8988T (cell line): ENCODE data around the gene GEMIN2.
"Not testable (repeated sequence)": the region's sequence is repeated elsewhere in the genome, so short reads cannot be mapped to it uniquely, and the experiment has no call there.

Experiments used
- DNase-seq: peaks from one replicate; pipeline ENCODE4 v3.0.0; 2011

The GEMIN2 gene

DNA sequence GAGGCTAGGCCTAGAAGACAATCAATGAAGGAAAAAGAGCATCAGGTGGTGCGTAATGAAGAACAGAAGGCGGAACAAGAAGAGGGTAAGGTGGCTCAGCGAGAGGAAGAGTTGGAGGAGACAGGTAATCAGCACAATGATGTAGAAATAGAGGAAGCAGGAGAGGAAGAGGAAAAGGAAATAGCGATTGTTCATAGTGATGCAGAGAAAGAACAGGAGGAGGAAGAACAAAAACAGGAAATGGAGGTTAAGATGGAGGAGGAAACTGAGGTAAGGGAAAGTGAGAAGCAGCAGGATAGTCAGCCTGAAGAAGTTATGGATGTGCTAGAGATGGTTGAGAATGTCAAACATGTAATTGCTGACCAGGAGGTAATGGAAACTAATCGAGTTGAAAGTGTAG, 66.4 kb downstream of the GEMIN2 start:
- DNase-seq: no peak

DNA sequence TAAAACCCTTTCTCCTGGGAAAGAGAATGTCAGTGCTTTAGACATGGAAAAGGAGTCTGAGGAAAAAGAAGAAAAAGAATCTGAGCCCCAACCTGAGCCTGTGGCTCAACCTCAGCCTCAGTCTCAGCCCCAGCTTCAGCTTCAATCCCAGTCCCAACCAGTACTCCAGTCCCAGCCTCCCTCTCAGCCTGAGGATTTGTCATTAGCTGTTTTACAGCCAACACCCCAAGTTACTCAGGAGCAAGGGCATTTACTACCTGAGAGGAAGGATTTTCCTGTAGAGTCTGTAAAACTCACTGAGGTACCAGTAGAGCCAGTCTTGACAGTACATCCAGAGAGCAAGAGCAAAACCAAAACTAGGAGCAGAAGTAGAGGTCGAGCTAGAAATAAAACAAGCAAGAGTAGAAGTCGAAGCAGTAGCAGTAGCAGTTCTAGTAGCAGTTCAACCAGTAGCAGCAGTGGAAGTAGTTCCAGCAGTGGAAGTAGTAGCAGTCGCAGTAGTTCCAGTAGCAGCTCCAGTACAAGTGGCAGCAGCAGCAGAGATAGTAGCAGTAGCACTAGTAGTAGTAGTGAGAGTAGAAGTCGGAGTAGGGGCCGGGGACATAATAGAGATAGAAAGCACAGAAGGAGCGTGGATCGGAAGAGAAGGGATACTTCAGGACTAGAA, 67.0 kb downstream of the GEMIN2 start:
- no peak for DNase-seq

DNA sequence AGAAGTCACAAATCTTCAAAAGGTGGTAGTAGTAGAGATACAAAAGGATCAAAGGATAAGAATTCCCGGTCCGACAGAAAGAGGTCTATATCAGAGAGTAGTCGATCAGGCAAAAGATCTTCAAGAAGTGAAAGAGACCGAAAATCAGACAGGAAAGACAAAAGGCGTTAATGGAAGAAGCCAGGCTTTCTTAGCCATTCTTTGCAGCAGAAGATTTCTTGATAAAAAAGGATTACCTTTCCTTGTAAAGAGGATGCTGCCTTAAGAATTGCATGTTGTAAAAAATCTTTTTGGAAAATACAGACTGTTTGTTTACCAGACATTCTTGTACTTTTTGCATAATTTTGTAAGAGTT, 67.5 kb downstream of the GEMIN2 start:
- no peak for DNase-seq

DNA sequence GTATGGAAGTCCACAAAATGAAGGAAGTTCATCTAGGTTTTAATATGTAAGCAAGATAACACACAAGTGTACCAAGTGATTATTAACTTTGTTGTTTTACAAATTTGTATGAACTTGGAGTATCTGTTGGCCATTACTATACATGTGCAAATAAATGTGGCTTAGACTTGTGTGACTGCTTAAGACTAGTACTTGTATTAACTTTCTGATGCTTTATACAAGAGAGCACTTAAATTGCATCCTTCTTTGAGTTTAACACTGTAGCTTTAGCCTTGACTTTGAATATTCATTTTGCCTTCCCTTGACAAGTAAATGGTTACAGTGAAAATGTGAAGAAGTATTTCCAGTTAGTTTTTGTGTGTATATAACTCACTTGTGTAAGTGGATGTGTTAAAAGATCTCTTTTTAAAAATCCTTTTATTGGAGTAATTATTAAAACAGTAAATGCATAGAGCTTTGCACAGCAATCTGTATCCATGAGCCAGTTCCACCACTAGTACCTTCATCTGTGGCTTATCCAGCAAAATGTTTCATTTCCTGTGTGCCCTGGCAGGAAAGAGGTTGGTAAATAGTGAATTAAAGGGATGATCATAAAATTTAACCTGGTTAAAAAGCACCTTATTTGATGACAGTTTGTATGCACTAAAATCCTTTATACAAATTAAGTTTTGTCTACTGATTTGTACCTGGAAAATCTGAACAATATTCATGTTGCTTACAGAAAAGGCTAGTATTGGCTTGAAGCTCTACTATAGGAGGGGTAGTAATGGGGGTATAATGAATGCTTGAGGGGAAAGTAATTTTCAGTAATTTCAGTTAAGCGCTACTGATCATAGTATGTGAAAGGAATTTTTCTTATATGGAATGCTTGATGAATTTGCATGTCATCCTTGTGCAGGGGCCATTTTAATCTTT, 68.9 kb downstream of the GEMIN2 start:
- DNase-seq: no peak

DNA sequence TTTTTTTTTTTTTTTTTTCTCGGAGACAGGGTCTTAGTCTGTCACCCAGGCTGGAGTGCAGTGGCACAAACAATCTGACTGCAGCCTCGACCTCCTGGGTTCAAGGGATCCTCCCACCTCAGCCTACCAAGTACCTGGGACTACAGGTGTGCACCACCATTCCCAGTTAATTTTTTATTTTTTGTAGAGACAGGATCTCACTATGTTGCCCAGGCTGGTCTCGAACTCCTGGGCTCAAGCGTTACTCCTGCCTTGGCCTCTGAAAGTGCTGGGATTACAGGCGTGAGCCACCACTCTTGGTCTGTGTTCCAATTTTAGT, 69.5 kb downstream of the GEMIN2 start:
- not testable (repeated sequence) for DNase-seq

DNA sequence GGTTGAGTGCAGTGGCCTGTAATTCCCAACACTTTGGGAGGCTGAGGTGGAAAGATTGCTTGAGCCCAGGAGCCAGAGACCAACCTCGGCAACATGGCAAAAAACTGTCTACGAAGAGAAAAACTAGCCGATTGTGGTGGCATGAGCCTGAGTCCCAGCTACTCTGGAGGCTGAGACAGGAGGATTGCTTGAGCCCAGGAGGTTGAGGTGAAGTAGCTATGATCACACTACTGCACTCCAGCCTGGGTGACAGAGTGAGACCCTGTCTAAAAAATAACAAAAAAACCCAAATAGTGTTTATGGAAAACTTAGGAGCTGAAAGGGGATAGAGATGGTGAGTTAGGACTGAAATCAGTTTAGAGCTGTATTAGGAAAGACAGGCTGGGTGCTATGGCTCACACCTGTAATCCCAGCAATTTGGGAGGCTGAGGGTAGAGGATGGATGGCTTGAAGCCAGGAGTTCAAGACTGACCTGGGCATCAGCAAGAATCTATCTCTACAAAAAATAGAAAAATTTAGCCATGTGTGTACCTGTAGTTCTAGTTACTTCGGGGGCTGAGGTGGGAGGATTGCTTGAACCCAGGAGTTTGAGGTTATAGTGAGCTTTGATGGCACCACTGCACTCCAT, 70.6 kb downstream of the GEMIN2 start:
- no peak for DNase-seq

DNA sequence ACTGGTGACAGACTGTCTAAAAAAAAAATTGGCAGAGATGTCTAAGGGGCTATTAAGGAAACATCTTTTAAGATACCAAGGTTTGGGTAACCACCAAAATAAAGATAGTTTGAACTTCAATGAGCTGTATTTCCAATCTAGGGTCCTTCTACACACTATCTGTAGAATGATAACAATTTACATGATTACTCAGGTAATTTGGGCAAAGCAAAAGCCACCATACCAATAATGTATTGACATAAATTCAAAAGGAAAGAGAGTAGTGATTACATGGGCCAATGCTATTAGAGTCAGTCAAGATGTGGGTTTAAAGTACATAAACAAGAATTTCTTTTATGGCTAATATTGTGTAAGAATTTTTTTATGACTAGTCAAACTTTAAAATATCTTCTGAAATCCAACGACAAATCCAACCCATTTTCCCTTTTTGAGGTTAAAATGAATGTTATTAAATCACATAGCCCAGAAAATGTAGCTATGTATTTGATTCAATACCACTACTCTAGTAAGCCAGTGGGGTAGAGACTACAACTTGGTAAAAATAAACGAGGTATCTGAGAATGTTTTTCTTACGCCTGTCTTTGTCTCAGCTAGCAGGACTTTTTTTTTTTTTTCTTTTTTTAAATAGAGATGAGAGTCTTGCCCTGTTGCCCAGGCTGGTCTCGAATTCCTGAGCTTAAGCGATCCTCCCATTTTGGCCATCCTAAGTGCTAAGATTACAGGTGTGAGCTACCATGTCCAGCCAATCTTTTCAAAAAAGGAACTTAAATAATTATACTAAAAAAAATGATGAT, 71.3 kb downstream of the GEMIN2 start:
- DNase-seq: no peak
